Ishikawa (cell line): ENCODE measurements around the gene EEF1AKMT3.

Source experiments
- CREB1 ChIP-seq: IDR thresholded peaks from 2 replicates; pipeline ENCODE4 v1.6.1; 2012; ENCODE audit warnings: low read depth
- EGR1 ChIP-seq: IDR thresholded peaks from 2 replicates; pipeline ENCODE4 v1.6.1; 2012
- REST ChIP-seq: IDR thresholded peaks from 2 replicates; pipeline ENCODE4 v1.6.1; 2012; ENCODE audit warnings: low read depth, mild to moderate bottlenecking
- YY1 ChIP-seq: IDR thresholded peaks from 2 replicates; pipeline ENCODE4 v1.6.1; 2012; ENCODE audit warnings: low read depth

DNA sequence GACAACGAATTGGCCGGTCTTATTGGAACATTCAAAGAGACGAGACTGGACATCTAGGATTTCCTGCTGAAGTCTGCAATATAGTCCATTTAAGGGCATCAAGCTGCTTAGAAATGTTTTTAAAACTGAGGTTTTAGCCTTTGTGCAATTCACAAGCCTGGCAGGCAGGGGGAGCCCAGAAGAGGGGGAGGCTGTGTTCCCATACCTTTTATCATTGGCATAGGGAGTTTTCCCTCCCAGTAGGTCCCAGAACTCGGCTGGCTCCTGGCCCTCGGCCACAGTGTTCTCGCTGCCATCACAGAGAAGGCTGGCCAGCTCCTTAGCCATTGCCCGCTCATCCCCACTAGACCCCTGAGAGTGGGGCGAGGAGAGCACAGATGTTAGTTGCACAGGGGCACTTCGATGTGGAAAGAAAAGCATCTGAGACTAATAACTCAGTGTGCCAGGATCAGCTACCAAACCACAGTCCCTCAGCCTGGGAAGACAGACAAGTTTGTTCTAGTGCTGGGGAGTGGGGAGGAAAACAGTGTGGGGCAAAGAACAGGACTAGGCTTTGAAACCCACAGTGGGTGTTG lies 31.0 kb downstream of the EEF1AKMT3 start:
- TF ChIP-seq EGR1 = no peak
- no peak for TF ChIP-seq YY1
- TF ChIP-seq REST = no peak
- TF ChIP-seq CREB1 = no peak
